Measurements from ENCODE around the gene ATG10.

DNA sequence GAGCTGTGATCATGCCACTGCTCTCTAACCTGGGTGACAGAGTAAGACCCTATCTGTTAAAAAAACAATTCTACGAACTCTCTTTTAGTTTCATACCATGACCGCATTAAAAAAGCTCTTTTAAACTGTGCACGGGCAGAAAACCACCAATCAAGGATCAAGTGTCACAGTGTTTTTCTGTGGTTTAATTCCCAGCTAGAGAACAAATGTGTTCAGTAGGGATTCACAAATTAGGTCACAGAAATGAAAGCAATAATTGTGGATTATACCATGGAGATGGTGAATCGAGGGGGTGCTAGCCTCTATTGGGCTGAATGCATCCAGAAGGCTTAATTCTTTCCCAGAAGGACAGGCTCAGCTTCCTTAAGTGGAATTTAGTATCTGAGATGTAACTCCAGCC lies 79.1 kb downstream of the ATG10 start:
- TF ChIP-seq TAF1 (IDR thresholded peaks at IDR 0.05; ENCODE audit: borderline replicate concordance, low read depth, low read length), result no peak
- TF ChIP-seq, protein P1, sequence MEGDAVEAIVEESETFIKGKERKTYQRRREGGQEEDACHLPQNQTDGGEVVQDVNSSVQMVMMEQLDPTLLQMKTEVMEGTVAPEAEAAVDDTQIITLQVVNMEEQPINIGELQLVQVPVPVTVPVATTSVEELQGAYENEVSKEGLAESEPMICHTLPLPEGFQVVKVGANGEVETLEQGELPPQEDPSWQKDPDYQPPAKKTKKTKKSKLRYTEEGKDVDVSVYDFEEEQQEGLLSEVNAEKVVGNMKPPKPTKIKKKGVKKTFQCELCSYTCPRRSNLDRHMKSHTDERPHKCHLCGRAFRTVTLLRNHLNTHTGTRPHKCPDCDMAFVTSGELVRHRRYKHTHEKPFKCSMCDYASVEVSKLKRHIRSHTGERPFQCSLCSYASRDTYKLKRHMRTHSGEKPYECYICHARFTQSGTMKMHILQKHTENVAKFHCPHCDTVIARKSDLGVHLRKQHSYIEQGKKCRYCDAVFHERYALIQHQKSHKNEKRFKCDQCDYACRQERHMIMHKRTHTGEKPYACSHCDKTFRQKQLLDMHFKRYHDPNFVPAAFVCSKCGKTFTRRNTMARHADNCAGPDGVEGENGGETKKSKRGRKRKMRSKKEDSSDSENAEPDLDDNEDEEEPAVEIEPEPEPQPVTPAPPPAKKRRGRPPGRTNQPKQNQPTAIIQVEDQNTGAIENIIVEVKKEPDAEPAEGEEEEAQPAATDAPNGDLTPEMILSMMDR (IDR thresholded peaks at IDR 0.05), result no peak
